Lung (tissue), 12 donors: ENCODE results near the gene ADIPOQ. TPM values are rescaled to one million over a fixed set of nuclear protein-coding genes. Genes with fewer than 3 reads are reported as not detected.
"Not testable (repeated sequence)": the region's sequence is repeated elsewhere in the genome, so short reads cannot be mapped to it uniquely, and the experiment has no call there.

Source experiments
- ATAC-seq: fragments of 200-7000 bp; cut with Tn5 transposase; one replicate; pipeline ENCODE4 v1.9.1; 2020; ENCODE audit warnings: moderate number of reproducible peaks; ENCODE audit not compliant: insufficient read depth, low FRiP score
- DNase-seq, 3 donors: peaks; one replicate each; pipeline ENCODE4 v3.0.0-alpha.2; 2013 to 2017
- H3K27ac ChIP-seq, 2 donors: one replicate each; pipeline ENCODE4 v1.5.1; 2013; ENCODE audit warnings: mild to moderate bottlenecking in 2 of 2, moderate library complexity in 2 of 2, control low read depth in 1 of 2, inconsistent platforms in 1 of 2, low read depth in 1 of 2, low read length in 1 of 2
- H3K27me3 ChIP-seq, 3 donors: one replicate each; pipeline ENCODE4 v1.5.1; 2013; ENCODE audit warnings: low read length in 2 of 3; ENCODE audit not compliant: control insufficient read depth in 3 of 3, insufficient read depth in 3 of 3
- H3K36me3 ChIP-seq, 4 donors: one replicate each; pipeline ENCODE4 v1.5.1; 2013; ENCODE audit warnings: low read length in 4 of 4, mild to moderate bottlenecking in 1 of 4, moderate library complexity in 1 of 4; ENCODE audit not compliant: control insufficient read depth in 4 of 4, insufficient read depth in 4 of 4
- H3K4me1 ChIP-seq, 5 donors: one replicate each; pipeline ENCODE4 v1.5.1; 2013; ENCODE audit warnings: low read length in 5 of 5, mild to moderate bottlenecking in 2 of 5, moderate library complexity in 1 of 5; ENCODE audit not compliant: control insufficient read depth in 5 of 5, insufficient read depth in 5 of 5
- H3K4me3 ChIP-seq: one replicate; pipeline ENCODE4 v1.5.1; 2013; ENCODE audit warnings: mild to moderate bottlenecking, control low read depth, moderate library complexity
- H3K9ac ChIP-seq, 2 donors: one replicate each; pipeline ENCODE4 v1.5.1; 2013; ENCODE audit warnings: low read length in 2 of 2, control low read depth in 1 of 2; ENCODE audit not compliant: insufficient read depth in 1 of 2
- H3K9me3 ChIP-seq, 4 donors: one replicate each; pipeline ENCODE4 v1.5.1; 2013; ENCODE audit warnings: low read length in 3 of 4, mild to moderate bottlenecking in 1 of 4, moderate library complexity in 1 of 4; ENCODE audit not compliant: control insufficient read depth in 4 of 4, insufficient read depth in 3 of 4
- WGBS, 2 donors: extraction: QIAGEN DNeasy Blood & Tissue Kit; methylation state at CpG; one replicate each; pipeline ENCODE4 v1.1.7; 2013; 5-methylcytosine and 5-hydroxymethylcytosine counted together
- polyA plus RNA-seq, 2 donors: library from polyadenylated mRNA; stranded (reverse); fragments of 200-250 nt; gene quantifications; one replicate each; pipeline ENCODE4 v1.2.1, GENCODE V29; 2013
- total RNA-seq, 2 donors: library from RNA; depleted of rRNA in 1 of 2; stranded (reverse); fragments of >200 nt in 1 of 2; gene quantifications; one replicate each; pipeline ENCODE4 v1.2.1, GENCODE V29; 2014 to 2021
- TF ChIP-seq, protein P1 (sequence below): IDR thresholded peaks from 2 replicates; pipeline ENCODE4 v1.5.1; 2012; ENCODE audit warnings: mild to moderate bottlenecking; ENCODE audit errors: control extremely low read depth, extremely low read depth
- donor health status: control.
- donor health status: control.
- donor health status: Bipolar disorder and iron deficiency.
- donor health status: healthy.
- donor health status: DM: yes; HTN: yes; CAD: no.

Gene ADIPOQ
- total and polyA plus RNA-seq, 4 donors: 0.01 to 0.09 TPM; not detected in 2

DNA sequence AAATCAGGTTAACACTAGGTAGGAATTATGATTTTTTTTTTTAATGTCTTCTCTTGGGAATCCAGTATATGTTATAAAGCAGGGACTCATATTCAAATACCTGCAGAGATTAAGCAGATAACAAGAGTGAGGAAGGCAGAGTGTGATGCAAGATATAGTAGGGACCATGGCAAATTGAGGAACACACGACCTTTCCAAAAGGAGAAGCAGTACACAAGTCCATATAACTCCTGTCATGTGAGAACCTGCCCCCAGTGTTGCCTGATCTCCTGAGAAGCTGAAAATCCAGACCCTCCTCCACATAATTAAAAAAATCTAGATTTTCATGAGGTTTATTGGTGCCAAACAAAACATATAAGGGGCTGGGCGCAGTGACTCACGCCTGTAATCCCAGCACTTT lies 39.8 kb upstream of the ADIPOQ start:
- Histone ChIP-seq H3K36me3 (peaks cover 4 to 10% (median 5%) of the 10 kb centered on the region in 4 donors), H3K27me3 (no peaks in the 10 kb centered on the region), H3K27ac (no peak overlapping the region), H3K4me3 (no peak overlapping the region), H3K4me1 (peaks cover 0 to 10% (median 3%) of the 10 kb centered on the region in 5 donors), H3K9me3 (no peaks in the 10 kb centered on the region), H3K9ac (no peak overlapping the region)
- no peak for ATAC-seq
- 77 to 91% methylated on average over 3 of the region's 3 CpGs for WGBS, 2 donors
- TF ChIP-seq, protein P1, sequence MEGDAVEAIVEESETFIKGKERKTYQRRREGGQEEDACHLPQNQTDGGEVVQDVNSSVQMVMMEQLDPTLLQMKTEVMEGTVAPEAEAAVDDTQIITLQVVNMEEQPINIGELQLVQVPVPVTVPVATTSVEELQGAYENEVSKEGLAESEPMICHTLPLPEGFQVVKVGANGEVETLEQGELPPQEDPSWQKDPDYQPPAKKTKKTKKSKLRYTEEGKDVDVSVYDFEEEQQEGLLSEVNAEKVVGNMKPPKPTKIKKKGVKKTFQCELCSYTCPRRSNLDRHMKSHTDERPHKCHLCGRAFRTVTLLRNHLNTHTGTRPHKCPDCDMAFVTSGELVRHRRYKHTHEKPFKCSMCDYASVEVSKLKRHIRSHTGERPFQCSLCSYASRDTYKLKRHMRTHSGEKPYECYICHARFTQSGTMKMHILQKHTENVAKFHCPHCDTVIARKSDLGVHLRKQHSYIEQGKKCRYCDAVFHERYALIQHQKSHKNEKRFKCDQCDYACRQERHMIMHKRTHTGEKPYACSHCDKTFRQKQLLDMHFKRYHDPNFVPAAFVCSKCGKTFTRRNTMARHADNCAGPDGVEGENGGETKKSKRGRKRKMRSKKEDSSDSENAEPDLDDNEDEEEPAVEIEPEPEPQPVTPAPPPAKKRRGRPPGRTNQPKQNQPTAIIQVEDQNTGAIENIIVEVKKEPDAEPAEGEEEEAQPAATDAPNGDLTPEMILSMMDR: no peak
- no peak for DNase-seq

DNA sequence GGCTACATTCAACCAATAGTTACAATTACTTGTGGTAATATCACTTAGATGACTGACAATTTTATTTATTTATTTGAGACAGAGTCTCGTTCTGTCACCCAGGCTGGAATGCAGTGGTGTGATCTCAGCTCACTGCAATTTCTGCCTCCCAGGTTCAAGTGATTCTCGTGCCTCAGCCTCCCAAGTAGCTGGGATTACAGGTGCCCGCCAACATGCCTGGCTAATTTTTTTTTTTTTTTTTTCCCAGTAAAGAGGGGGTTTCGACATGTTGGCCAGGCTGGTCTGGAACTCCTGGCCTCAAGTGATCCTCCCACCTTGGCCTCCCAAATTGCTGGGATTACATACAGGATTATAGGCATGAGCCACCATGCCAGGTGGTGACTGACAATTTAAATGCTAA lies 39.1 kb upstream of the ADIPOQ start:
- H3K27ac ChIP-seq, H3K36me3 ChIP-seq, ATAC-seq, H3K9me3 ChIP-seq, DNase-seq, H3K4me3 ChIP-seq, H3K27me3 ChIP-seq, H3K9ac ChIP-seq: not testable (repeated sequence)
- WGBS, 2 donors: 93 to 94% methylated on average over 4 of the region's 4 CpGs
- peaks cover 0 to 10% (median 3%) of the 10 kb centered on the region in 5 donors for H3K4me1 ChIP-seq

DNA sequence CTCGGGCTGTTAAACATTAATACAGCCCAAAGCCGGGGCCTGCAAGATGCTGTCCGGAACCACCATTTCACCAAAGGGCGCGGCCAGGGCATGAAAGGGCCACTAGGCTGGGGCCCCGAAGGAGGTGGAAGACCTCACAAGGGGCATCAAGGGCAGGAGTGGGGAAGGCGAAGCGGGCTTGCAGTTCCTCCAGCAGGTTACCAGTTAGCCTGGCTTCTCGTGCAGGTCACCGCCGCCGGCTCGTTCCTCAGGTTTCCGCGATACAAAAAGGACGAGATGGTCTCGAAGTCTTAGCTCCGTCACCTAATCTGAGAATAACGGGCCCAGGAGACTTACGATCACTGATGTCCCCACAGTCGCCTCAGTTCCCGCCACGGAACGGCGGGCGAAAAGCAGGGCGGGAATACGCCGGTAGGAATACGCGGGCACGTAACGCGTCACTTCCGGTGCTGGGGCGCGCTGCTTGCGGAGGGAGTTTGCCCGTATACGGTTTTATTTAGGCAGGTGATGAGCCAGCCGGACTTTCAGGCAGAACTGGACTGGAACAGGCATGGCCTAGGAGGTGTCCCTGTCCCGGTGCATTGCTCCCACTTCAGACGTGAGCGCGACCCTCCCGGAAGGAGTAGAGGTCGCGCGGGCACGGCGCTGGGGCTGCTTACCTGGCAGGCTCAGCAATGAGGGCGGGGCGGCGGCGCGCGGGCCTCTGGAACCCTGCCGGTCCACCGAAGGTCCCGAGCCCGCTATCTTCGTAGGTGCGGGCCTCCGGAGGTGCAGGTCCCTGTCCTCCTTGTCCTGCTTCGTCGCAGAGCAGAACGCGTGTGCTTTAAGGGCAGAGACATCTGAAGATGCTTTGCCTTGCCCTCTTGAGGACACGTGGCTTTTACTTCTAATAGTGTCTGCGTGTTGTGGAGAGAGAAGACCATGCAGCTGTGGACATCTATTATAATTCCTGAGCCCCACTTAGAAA lies 36.1 kb upstream of the ADIPOQ start, which contains the start of gene RFC4:
Gene RFC4, minus strand, starts transcription at position 394 of the 967 bp plus-strand sequence. CDS start 1,769 bp downstream, outside the sequence.
- Histone ChIP-seq H3K27me3 (no peaks in the 10 kb centered on the region), H3K4me3 (peak within 1 kb of the TSS; percentile 84), H3K36me3 (peaks cover 0 to 4% (median 1%) of the 10 kb centered on the region in 4 donors), H3K9ac (peak within 1 kb of the TSS; percentile 84 to 86), H3K27ac (peak within 1 kb of the TSS; percentile 91), H3K4me1 (peaks cover 0 to 10% (median 3%) of the 10 kb centered on the region in 5 donors), H3K9me3 (no peaks in the 10 kb centered on the region)
- ATAC-seq (peak; percentile 95), DNase-seq (peak; percentile 86 to 89 (median 88))
- TF ChIP-seq, protein P1: no peak
- 0 to 1% methylated on average over 68 to 70 of the region's 70 CpGs for WGBS, 2 donors

DNA sequence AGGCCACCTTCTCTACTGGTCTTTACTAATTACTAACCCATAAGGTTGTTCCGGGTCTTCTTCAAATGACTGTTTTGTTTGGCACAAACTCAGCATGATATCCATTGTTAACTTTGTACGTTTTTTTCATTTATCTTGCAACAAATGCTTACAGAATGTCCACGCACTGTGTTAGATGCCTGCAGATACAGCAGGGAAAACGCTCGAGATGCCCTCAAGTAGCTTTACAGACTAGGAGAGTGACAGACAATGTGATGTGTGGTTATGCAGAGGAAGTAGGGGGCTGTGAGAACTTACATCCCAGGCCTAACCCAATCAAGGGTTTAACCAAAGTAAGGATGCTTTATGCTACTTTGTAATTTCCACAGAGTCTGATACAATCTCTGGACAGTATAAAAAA lies 35.3 kb upstream of the ADIPOQ start:
- H3K36me3 ChIP-seq: peaks cover 0 to 4% (median 1%) of the 10 kb centered on the region in 4 donors
- peaks cover 0 to 10% (median 3%) of the 10 kb centered on the region in 5 donors for H3K4me1 ChIP-seq
- no peak overlapping the region for H3K4me3 ChIP-seq
- ATAC-seq: no peak
- no peak overlapping the region for H3K27ac ChIP-seq
- 41 to 45% methylated on average over 5 of the region's 5 CpGs for WGBS, 2 donors
- no peak for DNase-seq
- TF ChIP-seq, protein P1: no peak
- no peaks in the 10 kb centered on the region for H3K9me3 ChIP-seq
- H3K27me3 ChIP-seq: no peaks in the 10 kb centered on the region
- H3K9ac ChIP-seq: no peak overlapping the region
